GM19240 (cell line): ENCODE measurements around the gene FUT8.
"Not testable (repeated sequence)": the region's sequence is repeated elsewhere in the genome, so short reads cannot be mapped to it uniquely, and the experiment has no call there.

ENCODE experiments used
- DNase-seq: peaks from one replicate; pipeline ENCODE4 v3.0.0; 2011; ENCODE audit warnings: low spot score; ENCODE audit not compliant: insufficient read length

The FUT8 gene

GRCh38 chr14:65415613-65416012 is 3.1 kb downstream of the FUT8 start:
- DNase-seq, result no peak

DNA sequence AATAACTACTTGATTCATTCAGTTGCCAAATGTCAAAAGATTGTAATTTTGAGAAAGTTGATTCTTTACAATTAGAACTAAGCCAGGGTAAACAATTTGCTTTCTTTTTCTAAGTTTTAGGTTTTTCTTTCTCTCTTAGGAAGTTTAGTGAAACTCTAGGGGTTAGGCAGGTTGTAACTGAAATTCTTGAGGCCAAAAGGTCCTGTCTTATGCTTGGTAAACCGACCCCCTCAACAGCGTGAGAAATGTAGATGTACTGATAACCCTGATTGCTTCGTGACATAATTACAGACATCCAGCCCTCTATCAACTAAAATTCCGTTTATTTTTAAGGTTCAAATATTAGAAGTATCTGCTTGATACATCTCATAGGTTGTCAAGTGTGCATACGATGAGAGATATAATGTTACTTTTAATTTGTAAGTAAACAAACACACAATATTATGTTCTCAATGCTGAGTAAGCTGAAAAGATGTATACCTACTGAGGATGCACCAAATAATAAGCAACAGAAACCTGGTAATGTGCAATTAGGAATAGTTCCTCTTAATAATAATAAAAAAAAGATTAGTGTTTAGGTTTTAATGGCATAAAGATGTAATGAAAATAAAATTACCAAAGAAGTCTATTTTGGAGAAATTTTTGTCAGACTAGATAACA is 7.2 kb downstream of the FUT8 start:
- no peak for DNase-seq

DNA sequence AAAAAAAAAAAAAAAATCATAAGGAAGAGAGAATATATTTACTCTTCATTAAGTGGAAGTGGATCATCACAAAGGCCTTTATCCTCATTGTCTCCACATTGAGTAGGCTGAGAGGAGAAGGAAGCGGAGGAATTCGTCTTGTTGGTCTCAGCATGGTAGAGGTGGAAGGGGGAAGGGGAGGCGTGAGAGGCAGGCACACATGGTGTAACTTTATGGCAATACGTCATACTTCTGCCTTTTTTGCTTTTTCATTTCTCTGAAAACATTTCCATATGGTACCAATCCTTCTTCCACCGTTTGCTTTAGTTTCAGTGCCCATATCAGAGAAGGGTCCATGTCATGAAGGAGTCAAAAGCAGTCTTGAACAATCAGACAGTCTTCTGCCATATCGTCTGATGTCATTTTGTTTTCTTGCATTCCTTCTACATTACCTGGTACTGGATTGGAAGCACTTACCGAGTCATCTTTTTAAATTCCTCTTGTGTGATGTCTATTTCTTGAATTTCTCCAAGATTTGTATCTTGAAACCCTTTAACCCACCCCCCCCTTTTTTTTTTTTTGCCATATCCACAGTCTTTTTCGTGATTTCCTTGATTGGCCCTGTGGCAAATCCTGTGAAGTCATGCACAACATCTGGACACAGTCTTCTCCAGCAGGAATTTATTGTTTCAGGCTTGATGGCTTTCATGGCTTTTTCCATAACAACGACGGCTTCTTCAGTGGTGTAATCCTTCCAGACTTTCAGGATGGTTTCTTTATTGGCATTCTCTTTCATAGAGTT is 8.9 kb downstream of the FUT8 start:
- DNase-seq, result no peak

DNA sequence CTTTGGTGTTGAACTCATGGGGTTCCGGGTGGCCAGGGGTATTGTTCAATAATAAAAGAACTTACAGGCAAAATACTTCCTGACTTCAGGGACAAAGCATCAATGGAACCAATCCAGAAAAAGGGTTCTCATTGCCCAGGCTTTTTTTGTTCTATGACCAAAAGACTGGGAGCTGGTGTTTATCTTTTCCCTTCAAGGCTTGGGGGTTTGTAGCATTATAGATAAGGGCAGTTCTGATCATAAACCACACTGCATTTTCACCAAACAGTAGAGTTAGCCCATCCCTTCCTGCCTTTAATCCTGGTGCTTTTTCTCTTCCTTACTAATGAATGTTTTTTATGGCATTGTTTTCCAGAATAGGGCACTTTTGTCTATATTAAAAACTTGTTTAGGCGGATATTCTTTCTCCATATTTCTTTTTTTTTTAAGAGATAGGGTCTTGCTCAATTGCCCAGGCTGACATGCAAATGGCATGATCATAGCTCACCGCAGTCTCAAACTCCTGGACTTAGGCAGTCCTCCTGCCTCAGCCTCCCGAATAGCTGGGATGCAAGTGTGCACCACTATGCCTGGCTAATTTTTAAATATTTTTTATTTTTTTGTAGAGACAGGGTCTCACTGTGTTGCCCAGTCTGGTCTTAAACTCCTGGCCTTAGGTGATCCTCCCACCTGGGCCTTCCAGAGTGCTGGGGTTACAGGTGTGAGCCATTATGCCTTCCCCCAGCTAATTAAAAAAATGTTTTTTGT is 9.7 kb downstream of the FUT8 start:
- no peak for DNase-seq

DNA sequence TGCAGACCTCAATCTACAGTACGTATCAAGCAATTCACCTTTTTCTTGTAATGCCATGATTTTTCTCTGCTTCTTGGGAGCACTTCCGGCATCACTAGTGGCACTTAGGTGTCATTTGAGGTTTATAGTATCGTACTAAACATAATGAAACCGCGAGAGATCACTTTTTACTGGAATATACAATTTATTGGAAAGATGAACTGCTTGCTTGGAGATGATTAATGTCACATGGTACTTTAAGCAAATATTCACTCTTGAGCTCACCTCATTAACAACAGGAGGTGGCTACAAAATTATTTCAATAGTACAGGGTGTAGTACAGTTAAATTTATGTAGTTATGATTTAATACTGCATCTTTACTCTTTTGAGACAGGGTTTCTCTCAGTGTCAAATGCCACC is 11.5 kb downstream of the FUT8 start:
- no peak for DNase-seq

DNA sequence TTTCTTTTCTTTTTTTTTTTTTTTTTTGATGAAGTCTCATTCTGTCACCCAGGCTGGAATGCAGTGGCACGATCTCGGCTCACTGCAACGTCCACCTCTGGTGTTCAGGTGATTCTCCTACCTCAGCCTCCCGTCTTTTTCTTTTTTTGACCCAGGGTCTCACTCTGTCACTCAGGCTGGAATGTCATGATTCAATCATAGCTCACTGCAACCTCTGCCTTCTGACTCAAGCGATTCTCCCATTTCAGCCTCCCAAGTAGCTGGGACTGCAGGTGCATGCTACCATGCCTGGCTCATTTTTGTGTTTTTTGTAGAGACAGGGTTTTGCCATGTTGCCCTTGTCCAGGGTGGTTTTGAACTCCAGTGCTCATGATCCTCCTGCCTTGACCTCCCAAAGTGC is 12.0 kb downstream of the FUT8 start:
- no peak for DNase-seq

- DNase-seq, result no peak
These were observed 13.4 kb downstream of the FUT8 start for GRCh38 chr14:65425885-65426284.

GRCh38 chr14:65426902-65427301 is 14.4 kb downstream of the FUT8 start:
- not testable (repeated sequence) for DNase-seq

DNA sequence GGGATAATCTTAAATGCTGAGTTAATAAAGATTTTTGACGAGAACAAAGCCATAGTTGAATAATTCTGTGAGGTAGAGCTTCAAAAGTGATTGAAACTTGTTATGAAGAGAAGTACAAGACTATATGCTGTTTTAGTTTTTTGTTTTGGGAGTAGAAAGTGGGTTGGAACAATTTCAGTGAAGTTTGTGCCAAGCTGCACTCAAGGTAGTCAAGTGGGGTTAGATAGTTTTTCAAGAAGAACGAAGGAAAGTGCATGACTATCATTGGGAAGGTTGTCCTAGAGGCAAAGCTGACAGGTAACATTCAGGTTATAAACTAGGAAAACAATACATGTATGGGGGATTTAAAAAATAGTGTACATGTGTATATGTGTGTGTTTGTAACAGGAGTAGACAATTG is 16.2 kb downstream of the FUT8 start:
- no peak for DNase-seq

DNA sequence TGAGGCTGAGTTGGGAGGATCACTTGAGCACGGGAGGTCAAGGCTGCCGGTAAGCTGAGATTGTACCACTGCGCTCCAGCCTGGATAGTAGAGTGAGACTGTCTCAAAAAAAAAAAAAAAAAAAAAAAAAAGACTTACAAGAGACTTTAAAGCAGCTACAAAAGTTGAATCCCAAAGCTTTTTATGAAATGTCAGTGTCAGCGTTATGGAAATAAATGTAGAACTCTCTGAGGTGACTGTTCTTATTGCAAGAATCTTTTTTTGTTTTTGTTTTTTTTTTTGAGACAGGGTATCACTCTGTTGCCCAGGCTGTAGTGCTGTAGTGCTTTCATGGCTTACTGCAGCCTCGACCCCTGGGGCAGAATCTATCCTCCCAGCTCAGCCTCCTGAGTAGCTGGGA is 17.2 kb downstream of the FUT8 start:
- no peak for DNase-seq

- no peak for DNase-seq
These were observed 18.7 kb downstream of the FUT8 start for GRCh38 chr14:65431245-65431644.

- DNase-seq, result no peak
These were observed 19.4 kb downstream of the FUT8 start for GRCh38 chr14:65431951-65432350.

DNA sequence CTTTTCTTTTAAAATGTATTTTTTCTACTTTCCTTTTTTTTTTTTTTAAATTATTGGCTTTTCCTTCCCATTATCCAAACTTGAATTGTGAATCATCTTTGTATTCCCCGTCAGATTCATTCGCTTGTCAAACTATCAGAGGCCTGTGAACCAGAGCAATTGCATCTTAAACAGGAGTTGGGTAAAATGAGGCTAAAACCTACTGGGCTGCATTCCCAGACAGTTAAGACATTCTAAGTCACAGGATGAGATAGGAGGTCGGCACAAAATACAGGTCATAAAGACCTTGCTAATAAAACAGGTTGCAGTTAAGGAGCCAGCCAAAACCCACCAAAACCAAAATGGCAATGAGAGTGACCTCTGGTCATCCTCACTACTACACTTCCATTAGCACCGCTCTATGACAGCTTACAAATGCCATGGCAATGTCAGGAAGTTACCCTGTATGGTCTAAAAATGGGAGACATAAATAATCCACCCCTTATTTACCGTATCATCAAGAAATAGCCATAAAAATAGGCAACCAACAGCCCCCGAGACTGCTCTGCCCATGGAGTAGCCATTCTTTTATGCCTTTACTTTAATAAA is 19.9 kb downstream of the FUT8 start:
- DNase-seq, result no peak

DNA sequence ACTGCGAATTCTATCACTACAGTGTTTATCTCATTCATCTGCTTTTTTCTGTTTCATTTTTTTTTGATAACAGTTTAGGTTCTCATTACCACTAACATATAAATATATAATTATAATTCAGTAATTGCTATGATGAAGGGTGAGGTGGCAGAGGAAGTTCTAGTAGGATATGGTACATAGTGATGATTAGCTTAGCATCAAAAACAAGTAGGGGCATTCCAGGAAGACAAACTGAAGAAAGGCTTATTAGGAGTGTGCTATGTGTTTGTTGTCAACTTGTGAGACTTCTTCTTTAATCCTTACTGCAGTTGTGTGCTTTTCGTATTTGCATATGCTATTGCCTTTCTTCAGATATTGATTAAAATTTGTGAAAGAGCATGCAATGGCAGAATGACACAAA is 20.6 kb downstream of the FUT8 start:
- DNase-seq, result no peak

GRCh38 chr14:65433646-65434045 is 21.1 kb downstream of the FUT8 start:
- no peak for DNase-seq

GRCh38 chr14:65434216-65434850 is 21.8 kb downstream of the FUT8 start:
- no peak for DNase-seq

DNA sequence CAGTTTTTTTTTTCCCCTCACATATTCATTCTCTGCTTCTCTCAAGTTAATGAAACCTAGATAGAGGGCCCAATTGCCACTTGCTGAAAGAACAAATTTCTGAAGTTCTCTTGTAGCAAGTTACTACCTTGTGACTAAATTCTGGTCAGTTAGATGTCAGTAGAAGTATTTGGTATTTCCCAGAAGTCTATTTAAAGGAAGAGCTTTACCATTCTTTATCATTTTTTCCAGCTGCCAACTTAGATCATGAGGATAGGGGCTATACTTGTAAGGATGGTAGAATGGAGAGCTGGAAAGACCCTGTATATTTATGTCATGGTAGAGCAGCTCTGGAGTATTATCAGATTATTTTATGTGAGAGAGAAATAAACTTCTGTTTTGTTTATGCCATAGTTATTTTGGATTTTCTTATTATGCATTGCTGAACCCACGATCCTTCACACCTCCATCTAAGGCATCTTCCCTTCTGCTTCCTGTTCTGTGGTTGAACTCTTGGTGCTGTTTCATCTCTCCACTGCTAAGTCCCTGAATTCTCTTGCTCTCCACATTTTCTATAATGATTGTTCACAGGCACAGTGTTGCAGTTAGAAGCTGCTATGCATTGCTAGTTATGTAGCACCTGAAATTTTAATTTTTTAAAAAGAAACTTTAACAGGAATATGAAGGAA is 25.9 kb downstream of the FUT8 start:
- DNase-seq, result no peak

DNA sequence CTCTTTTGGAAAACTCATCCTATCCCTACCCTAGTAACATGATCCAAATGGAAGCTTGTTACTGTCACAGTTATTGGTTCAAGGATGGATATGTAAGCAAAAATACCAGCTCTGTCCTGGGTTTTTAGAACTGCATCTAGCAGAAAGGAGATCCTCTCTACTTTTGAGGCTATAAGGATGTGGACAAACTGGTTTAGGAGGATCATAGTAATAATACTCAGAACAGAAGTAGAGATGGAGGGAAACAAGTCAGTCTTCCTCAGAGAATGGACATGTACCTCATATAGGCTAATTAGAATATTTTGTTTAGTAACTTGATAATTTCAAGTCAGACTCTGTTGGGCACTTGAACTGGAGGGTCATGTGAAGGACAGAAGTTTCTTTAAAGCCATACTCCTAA is 26.6 kb downstream of the FUT8 start:
- no peak for DNase-seq

- no peak for DNase-seq
These were observed 27.7 kb downstream of the FUT8 start for GRCh38 chr14:65440230-65440629.

DNA sequence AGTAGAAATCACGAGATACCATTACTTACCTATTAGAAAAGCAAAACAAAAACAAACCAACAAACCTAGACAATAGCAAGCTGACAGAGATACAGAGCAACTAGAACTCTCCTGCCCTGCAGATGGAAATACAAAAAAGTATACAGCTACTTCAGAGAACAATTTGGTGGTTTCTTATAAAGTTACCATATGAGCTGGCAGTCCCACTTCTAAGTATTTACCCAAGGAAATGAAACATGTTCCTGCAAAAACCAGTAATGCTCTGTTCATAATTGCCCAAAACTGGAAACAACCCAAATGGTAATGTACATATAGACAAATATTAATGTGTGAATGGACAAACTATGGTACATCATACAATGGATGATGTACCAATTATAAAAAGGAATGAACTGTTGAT is 31.7 kb downstream of the FUT8 start:
- no peak for DNase-seq

DNA sequence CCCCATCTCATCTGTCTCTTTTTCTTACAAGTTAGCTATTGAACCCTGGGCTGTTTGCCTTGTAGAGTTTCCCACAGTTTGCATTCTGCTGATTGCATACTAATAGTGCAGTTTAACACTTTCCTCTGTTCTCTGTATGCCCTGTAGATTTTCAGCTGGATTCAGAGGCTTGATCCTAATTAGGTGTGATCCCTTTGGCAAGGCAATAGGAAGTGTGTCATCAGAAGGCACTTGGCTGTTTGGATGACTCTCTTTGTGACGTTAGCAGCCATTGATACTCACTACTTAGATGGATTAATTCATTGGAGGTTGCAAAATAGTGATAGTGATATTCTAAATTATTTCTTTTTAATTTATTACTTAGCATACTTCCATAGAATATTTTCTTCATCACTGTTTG is 33.6 kb downstream of the FUT8 start:
- no peak for DNase-seq
